ENCODE measurements around the gene KRTAP10-6.

DNA sequence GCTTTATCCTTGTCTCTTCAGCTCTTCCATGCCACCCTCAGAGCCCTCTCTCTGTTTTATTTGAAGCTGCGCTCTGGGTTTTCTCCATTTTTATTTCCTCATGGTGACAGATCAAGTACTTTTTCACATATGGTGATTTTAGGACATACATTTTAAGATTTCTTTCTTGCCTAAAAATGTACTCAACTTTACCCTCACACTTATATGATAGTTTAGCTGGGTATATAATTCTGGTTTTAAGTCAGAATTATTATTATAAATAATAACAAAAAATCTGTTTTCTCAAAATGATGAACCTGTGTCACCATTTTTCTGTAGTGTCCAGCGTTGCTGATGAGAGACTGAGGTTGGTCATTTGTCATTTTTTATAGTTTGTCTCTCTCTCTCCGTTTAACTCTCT, 11.1 kb downstream of the KRTAP10-6 start:
- TF ChIP-seq, protein P1, sequence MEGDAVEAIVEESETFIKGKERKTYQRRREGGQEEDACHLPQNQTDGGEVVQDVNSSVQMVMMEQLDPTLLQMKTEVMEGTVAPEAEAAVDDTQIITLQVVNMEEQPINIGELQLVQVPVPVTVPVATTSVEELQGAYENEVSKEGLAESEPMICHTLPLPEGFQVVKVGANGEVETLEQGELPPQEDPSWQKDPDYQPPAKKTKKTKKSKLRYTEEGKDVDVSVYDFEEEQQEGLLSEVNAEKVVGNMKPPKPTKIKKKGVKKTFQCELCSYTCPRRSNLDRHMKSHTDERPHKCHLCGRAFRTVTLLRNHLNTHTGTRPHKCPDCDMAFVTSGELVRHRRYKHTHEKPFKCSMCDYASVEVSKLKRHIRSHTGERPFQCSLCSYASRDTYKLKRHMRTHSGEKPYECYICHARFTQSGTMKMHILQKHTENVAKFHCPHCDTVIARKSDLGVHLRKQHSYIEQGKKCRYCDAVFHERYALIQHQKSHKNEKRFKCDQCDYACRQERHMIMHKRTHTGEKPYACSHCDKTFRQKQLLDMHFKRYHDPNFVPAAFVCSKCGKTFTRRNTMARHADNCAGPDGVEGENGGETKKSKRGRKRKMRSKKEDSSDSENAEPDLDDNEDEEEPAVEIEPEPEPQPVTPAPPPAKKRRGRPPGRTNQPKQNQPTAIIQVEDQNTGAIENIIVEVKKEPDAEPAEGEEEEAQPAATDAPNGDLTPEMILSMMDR (IDR thresholded peaks at IDR 0.05; ENCODE audit: insufficient read depth, low read length): no peak
- TF ChIP-seq POLR2AphosphoS5 (IDR thresholded peaks at IDR 0.05; ENCODE audit: low read depth) (no peak), GABPA (IDR thresholded peaks at IDR 0.05; ENCODE audit: low read depth) (no peak)
- TF ChIP-seq, protein P2, sequence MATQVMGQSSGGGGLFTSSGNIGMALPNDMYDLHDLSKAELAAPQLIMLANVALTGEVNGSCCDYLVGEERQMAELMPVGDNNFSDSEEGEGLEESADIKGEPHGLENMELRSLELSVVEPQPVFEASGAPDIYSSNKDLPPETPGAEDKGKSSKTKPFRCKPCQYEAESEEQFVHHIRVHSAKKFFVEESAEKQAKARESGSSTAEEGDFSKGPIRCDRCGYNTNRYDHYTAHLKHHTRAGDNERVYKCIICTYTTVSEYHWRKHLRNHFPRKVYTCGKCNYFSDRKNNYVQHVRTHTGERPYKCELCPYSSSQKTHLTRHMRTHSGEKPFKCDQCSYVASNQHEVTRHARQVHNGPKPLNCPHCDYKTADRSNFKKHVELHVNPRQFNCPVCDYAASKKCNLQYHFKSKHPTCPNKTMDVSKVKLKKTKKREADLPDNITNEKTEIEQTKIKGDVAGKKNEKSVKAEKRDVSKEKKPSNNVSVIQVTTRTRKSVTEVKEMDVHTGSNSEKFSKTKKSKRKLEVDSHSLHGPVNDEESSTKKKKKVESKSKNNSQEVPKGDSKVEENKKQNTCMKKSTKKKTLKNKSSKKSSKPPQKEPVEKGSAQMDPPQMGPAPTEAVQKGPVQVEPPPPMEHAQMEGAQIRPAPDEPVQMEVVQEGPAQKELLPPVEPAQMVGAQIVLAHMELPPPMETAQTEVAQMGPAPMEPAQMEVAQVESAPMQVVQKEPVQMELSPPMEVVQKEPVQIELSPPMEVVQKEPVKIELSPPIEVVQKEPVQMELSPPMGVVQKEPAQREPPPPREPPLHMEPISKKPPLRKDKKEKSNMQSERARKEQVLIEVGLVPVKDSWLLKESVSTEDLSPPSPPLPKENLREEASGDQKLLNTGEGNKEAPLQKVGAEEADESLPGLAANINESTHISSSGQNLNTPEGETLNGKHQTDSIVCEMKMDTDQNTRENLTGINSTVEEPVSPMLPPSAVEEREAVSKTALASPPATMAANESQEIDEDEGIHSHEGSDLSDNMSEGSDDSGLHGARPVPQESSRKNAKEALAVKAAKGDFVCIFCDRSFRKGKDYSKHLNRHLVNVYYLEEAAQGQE (IDR thresholded peaks at IDR 0.05; ENCODE audit: insufficient replicate concordance, low read depth): no peak

Data from HL-60 (cell line).